ENCODE results near the gene NAPB.
"Not testable (repeated sequence)": the region's sequence is repeated elsewhere in the genome, so short reads cannot be mapped to it uniquely, and the experiment has no call there.

The NAPB gene
- 12.5 to 18.7 reads per million in 2 donors for total RNA-seq

GRCh38 chr20:23420943-23421931 lies at the start of gene NAPB:
NAPB (minus strand) TSS chr20:23421488; CDS start chr20:23421402, 86 bp downstream.
- peak; percentile 83 to 95 (median 87) for DNase-seq

- DNase-seq = not testable (repeated sequence)
Measured at GRCh38 chr20:23466961-23467360, 45.7 kb upstream of the NAPB start.

GRCh38 chr20:23461180-23461579 lies 39.9 kb upstream of the NAPB start:
- DNase-seq = no peak

GRCh38 chr20:23459461-23460150 lies 38.3 kb upstream of the NAPB start:
- DNase-seq = no peak

GRCh38 chr20:23456873-23457272 lies 35.6 kb upstream of the NAPB start:
- DNase-seq = peak in 1 of 5 experiments; percentile 1

- DNase-seq = peak in 1 of 5 experiments; percentile 9
Measured at GRCh38 chr20:23456409-23456808, 35.1 kb upstream of the NAPB start.

GRCh38 chr20:23455639-23456038 lies 34.4 kb upstream of the NAPB start:
- no peak for DNase-seq

GRCh38 chr20:23454816-23455215 lies 33.5 kb upstream of the NAPB start:
- DNase-seq = no peak

- no peak for DNase-seq
Measured at GRCh38 chr20:23453549-23454543, 32.6 kb upstream of the NAPB start.

GRCh38 chr20:23452776-23453175 lies 31.5 kb upstream of the NAPB start, which contains the start of gene CST11:
CST11 (minus strand) TSS chr20:23452876; CDS start chr20:23452811, 65 bp downstream.
- DNase-seq = no peak

GRCh38 chr20:23451956-23452487 lies 30.7 kb upstream of the NAPB start:
- no peak for DNase-seq

- DNase-seq = no peak
Measured at GRCh38 chr20:23450877-23451276, 29.6 kb upstream of the NAPB start.

GRCh38 chr20:23449421-23449820 lies 28.1 kb upstream of the NAPB start:
- no peak for DNase-seq

GRCh38 chr20:23448167-23448566 lies 26.9 kb upstream of the NAPB start:
- DNase-seq = no peak

- peak in 1 of 5 experiments; percentile 17 for DNase-seq
Measured at GRCh38 chr20:23446505-23446904, 25.2 kb upstream of the NAPB start.

GRCh38 chr20:23445596-23446217 lies 24.4 kb upstream of the NAPB start:
- DNase-seq = no peak

GRCh38 chr20:23444859-23445258 lies 23.6 kb upstream of the NAPB start:
- no peak for DNase-seq

- DNase-seq = no peak
Measured at GRCh38 chr20:23442436-23442835, 21.1 kb upstream of the NAPB start.

GRCh38 chr20:23441850-23442313 lies 20.6 kb upstream of the NAPB start:
- DNase-seq = peak in 4 of 5 experiments; percentile 19 to 40 (median 30)

GRCh38 chr20:23440004-23440403 lies 18.7 kb upstream of the NAPB start:
- no peak for DNase-seq

GRCh38 chr20:23438661-23439060 lies 17.4 kb upstream of the NAPB start:
- no peak for DNase-seq

All from T-helper 2 cell (primary cell).